ENCODE results near the gene SERPINB8. TPM values are rescaled to one million over a fixed set of nuclear protein-coding genes. Genes with fewer than 3 reads are reported as not detected.
"Not testable (repeated sequence)": the region's sequence is repeated elsewhere in the genome, so short reads cannot be mapped to it uniquely, and the experiment has no call there.

The SERPINB8 gene
- total RNA-seq: 10 to 100 TPM; 47.3 to 64.2 (median 60.5) TPM

GRCh38 chr18:63969942-63970808, at the start of gene SERPINB8:
TSS of gene SERPINB8 (plus strand) at chr18:63970081. CDS start at chr18:63978309, 8,228 bp downstream.
- TF ChIP-seq EP300 (IDR thresholded peaks at IDR 0.05) (no peak), POLR2AphosphoS5 (IDR thresholded peaks at IDR 0.05) (peak; percentile 36 to 84 (median 74)), POLR2A (IDR thresholded peaks at IDR 0.05) (peak in 1 of 2 donors; percentile 67), CTCF (IDR thresholded peaks at IDR 0.05) (no peak)
- Histone ChIP-seq H3K36me3 (no peaks in the 10 kb centered on the region), H3K4me1 (peaks cover 24% of the 10 kb centered on the region), H3K4me3 (peak within 1 kb of the TSS; percentile 89), H3K9me3 (no peaks in the 10 kb centered on the region), H3K27me3 (no peaks in the 10 kb centered on the region), H3K27ac (peak within 1 kb of the TSS; percentile 100)
- WGBS: 0% methylated on average over 48 of the region's 62 CpGs
- DNase-seq (ENCODE audit: low spot score in 2 of 2): peak; percentile 96 to 97

- no peaks in the 10 kb centered on the region for H3K9me3 ChIP-seq
- no peaks in the 10 kb centered on the region for H3K4me1 ChIP-seq
- no peaks in the 10 kb centered on the region for H3K27me3 ChIP-seq
- H3K4me3 ChIP-seq: no peak overlapping the region
- H3K36me3 ChIP-seq: no peaks in the 10 kb centered on the region
- DNase-seq (ENCODE audit: low spot score in 2 of 2): no peak
- no peak overlapping the region for H3K27ac ChIP-seq
- WGBS: 96% methylated on average over 2 of the region's 2 CpGs
- TF ChIP-seq EP300 (IDR thresholded peaks at IDR 0.05) (no peak), POLR2A (IDR thresholded peaks at IDR 0.05) (no peak), POLR2AphosphoS5 (IDR thresholded peaks at IDR 0.05) (no peak), CTCF (IDR thresholded peaks at IDR 0.05) (no peak)
Observed at GRCh38 chr18:63922049-63922448, 47.8 kb upstream of the SERPINB8 start.

- no peak for TF ChIP-seq POLR2A (IDR thresholded peaks at IDR 0.05)
- H3K4me1 ChIP-seq: no peaks in the 10 kb centered on the region
- no peaks in the 10 kb centered on the region for H3K9me3 ChIP-seq
- WGBS: 52% methylated on average over 1 of the region's 1 CpG
- no peaks in the 10 kb centered on the region for H3K27me3 ChIP-seq
- no peak overlapping the region for H3K4me3 ChIP-seq
- DNase-seq (ENCODE audit: low spot score in 2 of 2): no peak
- no peaks in the 10 kb centered on the region for H3K36me3 ChIP-seq
- H3K27ac ChIP-seq: no peak overlapping the region
Observed at GRCh38 chr18:63924551-63924950, 45.3 kb upstream of the SERPINB8 start.

GRCh38 chr18:63928331-63928730, 41.5 kb upstream of the SERPINB8 start:
- Histone ChIP-seq H3K27me3 (no peaks in the 10 kb centered on the region), H3K4me1 (no peaks in the 10 kb centered on the region), H3K9me3 (no peaks in the 10 kb centered on the region), H3K4me3 (no peak overlapping the region), H3K36me3 (no peaks in the 10 kb centered on the region), H3K27ac (no peak overlapping the region)
- 76% methylated on average over 8 of the region's 8 CpGs for WGBS
- TF ChIP-seq CTCF (IDR thresholded peaks at IDR 0.05) (no peak), POLR2A (IDR thresholded peaks at IDR 0.05) (no peak), EP300 (IDR thresholded peaks at IDR 0.05) (no peak), POLR2AphosphoS5 (IDR thresholded peaks at IDR 0.05) (no peak)
- DNase-seq (ENCODE audit: low spot score in 2 of 2): no peak

GRCh38 chr18:63929369-63929768, 40.5 kb upstream of the SERPINB8 start:
- H3K36me3 ChIP-seq; H3K9me3 ChIP-seq; H3K27ac ChIP-seq; H3K4me3 ChIP-seq; DNase-seq (ENCODE audit: low spot score in 2 of 2); H3K27me3 ChIP-seq; H3K4me1 ChIP-seq: not testable (repeated sequence)

GRCh38 chr18:63930773-63931354, 39.0 kb upstream of the SERPINB8 start:
- no peaks in the 10 kb centered on the region for H3K27me3 ChIP-seq
- TF ChIP-seq EP300 (IDR thresholded peaks at IDR 0.05): no peak
- no peak for TF ChIP-seq POLR2AphosphoS5 (IDR thresholded peaks at IDR 0.05)
- TF ChIP-seq POLR2A (IDR thresholded peaks at IDR 0.05): no peak
- no peak for TF ChIP-seq CTCF (IDR thresholded peaks at IDR 0.05)
- no peak overlapping the region for H3K4me3 ChIP-seq
- DNase-seq (ENCODE audit: low spot score in 2 of 2): no peak
- H3K27ac ChIP-seq: no peak overlapping the region
- H3K9me3 ChIP-seq: no peaks in the 10 kb centered on the region
- peaks cover 2% of the 10 kb centered on the region for H3K4me1 ChIP-seq
- WGBS: 81% methylated on average over 3 of the region's 3 CpGs
- no peaks in the 10 kb centered on the region for H3K36me3 ChIP-seq
